ENCODE data around the gene KRTAP10-12. TPM values are rescaled to one million over a fixed set of nuclear protein-coding genes. Genes with fewer than 3 reads are reported as not detected.
A peak's percentile ranks its signal among the peaks of the same experiment; 100 is the strongest.

Gene KRTAP10-12
- total and polyA plus RNA-seq, 2 of the 13 experiments (the other 11 are each of a cell fraction or from before 2014, with no cell fraction given): not detected

DNA sequence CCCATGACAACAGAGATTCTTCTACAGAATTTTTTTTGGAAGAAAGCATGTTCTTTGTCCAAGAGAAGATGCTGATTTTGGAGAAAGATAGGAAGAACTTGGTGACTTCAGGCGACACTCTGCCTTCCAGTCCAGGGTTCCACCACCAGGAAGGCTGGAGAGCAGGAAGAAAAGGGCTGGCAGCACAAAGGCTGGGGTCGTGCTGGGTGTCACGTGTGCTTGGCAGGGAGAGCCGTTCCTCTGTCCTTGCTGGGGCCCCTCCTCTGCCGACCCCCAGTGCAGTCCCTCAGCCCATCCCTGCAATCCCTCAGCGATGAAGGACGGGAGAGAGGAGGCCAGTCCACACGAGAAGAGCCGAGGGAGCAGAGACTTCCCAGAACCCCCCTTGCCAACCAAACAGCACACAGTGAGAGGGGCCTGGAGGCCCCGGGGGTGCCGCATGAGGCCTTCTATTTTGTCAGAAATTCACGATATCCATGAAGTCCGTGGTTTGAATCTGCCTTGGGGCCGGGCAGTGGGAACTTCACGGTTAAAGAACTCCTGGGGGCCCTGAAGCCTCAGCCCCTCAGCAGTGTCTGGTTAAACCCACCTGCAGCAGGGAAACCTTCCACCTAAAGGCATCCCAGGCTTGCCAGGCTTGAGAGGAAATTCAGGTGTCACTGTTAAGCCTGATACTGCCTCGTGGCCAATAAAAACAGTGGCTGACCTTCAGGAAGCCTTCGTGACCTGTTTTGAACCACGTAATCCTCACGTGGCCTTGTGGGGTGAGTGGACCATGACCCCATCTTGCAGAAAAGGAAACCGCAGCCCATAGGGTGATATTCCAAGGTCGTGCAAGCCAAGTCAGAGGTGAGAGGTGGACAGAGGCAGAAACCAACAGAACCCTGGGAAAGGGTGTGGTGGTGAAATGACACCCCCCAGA is 3.4 kb downstream of the KRTAP10-12 start (continued):
- peak; percentile 83 for TF ChIP-seq NR2C2 (CRISPR knock-in tag; IDR thresholded peaks at IDR 0.05; ENCODE audit: borderline replicate concordance)
- no peak for TF ChIP-seq ZNF841 (CRISPR knock-in tag; IDR thresholded peaks at IDR 0.05; ENCODE audit: borderline replicate concordance)
- no peak for TF ChIP-seq SKI (IDR thresholded peaks at IDR 0.05; ENCODE audit: partially characterized antibody)
- no peak for TF ChIP-seq HMGA1 (CRISPR knock-in tag; conservative IDR thresholded peaks at IDR 0.05)
- peak; percentile 46; the same call in 1 of the 2 replicates for TF ChIP-seq CEBPG (CRISPR knock-in tag; IDR thresholded peaks at IDR 0.05)
- TF ChIP-seq ZNF496 (CRISPR knock-in tag; IDR thresholded peaks at IDR 0.05; ENCODE audit: insufficient replicate concordance): no peak
- 0 out of 2 replicates have a peak, but pooled peaks have one; percentile 46 for TF ChIP-seq SMAD1 (CRISPR knock-in tag; IDR thresholded peaks at IDR 0.05; ENCODE audit: borderline replicate concordance, low read depth)
- no peak for TF ChIP-seq PHB2 (IDR thresholded peaks at IDR 0.05; ENCODE audit: partially characterized antibody)
- peak; percentile 99 for TF ChIP-seq ARNTL (CRISPR knock-in tag; IDR thresholded peaks at IDR 0.05)
- TF ChIP-seq, protein P1, sequence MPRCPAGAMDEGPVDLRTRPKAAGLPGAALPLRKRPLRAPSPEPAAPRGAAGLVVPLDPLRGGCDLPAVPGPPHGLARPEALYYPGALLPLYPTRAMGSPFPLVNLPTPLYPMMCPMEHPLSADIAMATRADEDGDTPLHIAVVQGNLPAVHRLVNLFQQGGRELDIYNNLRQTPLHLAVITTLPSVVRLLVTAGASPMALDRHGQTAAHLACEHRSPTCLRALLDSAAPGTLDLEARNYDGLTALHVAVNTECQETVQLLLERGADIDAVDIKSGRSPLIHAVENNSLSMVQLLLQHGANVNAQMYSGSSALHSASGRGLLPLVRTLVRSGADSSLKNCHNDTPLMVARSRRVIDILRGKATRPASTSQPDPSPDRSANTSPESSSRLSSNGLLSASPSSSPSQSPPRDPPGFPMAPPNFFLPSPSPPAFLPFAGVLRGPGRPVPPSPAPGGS (CRISPR knock-in tag; IDR thresholded peaks at IDR 0.05): peak; percentile 27; the same call in 1 of the 2 replicates
- peak; percentile 96 for TF ChIP-seq MED1 (CRISPR knock-in tag; IDR thresholded peaks at IDR 0.05)
- TF ChIP-seq TRIM24 (CRISPR knock-in tag; IDR thresholded peaks at IDR 0.05): no peak
- TF ChIP-seq, protein P2, sequence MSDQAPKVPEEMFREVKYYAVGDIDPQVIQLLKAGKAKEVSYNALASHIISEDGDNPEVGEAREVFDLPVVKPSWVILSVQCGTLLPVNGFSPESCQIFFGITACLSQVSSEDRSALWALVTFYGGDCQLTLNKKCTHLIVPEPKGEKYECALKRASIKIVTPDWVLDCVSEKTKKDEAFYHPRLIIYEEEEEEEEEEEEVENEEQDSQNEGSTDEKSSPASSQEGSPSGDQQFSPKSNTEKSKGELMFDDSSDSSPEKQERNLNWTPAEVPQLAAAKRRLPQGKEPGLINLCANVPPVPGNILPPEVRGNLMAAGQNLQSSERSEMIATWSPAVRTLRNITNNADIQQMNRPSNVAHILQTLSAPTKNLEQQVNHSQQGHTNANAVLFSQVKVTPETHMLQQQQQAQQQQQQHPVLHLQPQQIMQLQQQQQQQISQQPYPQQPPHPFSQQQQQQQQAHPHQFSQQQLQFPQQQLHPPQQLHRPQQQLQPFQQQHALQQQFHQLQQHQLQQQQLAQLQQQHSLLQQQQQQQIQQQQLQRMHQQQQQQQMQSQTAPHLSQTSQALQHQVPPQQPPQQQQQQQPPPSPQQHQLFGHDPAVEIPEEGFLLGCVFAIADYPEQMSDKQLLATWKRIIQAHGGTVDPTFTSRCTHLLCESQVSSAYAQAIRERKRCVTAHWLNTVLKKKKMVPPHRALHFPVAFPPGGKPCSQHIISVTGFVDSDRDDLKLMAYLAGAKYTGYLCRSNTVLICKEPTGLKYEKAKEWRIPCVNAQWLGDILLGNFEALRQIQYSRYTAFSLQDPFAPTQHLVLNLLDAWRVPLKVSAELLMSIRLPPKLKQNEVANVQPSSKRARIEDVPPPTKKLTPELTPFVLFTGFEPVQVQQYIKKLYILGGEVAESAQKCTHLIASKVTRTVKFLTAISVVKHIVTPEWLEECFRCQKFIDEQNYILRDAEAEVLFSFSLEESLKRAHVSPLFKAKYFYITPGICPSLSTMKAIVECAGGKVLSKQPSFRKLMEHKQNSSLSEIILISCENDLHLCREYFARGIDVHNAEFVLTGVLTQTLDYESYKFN (CRISPR knock-in tag; conservative IDR thresholded peaks at IDR 0.05): peak; percentile 86
- TF ChIP-seq, protein P3, sequence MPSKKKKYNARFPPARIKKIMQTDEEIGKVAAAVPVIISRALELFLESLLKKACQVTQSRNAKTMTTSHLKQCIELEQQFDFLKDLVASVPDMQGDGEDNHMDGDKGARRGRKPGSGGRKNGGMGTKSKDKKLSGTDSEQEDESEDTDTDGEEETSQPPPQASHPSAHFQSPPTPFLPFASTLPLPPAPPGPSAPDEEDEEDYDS (CRISPR knock-in tag; IDR thresholded peaks at IDR 0.05): peak; percentile 54; the same call in 1 of the 2 replicates
- TF ChIP-seq, protein P4, sequence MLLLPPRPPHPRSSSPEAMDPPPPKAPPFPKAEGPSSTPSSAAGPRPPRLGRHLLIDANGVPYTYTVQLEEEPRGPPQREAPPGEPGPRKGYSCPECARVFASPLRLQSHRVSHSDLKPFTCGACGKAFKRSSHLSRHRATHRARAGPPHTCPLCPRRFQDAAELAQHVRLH (CRISPR knock-in tag; IDR thresholded peaks at IDR 0.05; ENCODE audit: borderline replicate concordance, low read depth): peak; percentile 66; the same call in 1 of the 2 replicates
- TF ChIP-seq ZNF274 (CRISPR knock-in tag; IDR thresholded peaks at IDR 0.05): 0 out of 2 replicates have a peak, but pooled peaks have one; percentile 36
- TF ChIP-seq, protein P5, sequence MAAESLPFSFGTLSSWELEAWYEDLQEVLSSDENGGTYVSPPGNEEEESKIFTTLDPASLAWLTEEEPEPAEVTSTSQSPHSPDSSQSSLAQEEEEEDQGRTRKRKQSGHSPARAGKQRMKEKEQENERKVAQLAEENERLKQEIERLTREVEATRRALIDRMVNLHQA (CRISPR knock-in tag; IDR thresholded peaks at IDR 0.05): no peak
- TF ChIP-seq, protein P6, sequence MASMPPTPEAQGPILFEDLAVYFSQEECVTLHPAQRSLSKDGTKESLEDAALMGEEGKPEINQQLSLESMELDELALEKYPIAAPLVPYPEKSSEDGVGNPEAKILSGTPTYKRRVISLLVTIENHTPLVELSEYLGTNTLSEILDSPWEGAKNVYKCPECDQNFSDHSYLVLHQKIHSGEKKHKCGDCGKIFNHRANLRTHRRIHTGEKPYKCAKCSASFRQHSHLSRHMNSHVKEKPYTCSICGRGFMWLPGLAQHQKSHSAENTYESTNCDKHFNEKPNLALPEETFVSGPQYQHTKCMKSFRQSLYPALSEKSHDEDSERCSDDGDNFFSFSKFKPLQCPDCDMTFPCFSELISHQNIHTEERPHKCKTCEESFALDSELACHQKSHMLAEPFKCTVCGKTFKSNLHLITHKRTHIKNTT (CRISPR knock-in tag; IDR thresholded peaks at IDR 0.05): no peak
- TF ChIP-seq ZFP37 (CRISPR knock-in tag; IDR thresholded peaks at IDR 0.05; ENCODE audit: borderline replicate concordance): peak; percentile 43; the same call in 1 of the 2 replicates
- TF ChIP-seq CREM (IDR thresholded peaks at IDR 0.05): peak; percentile 53; the same call in 1 of the 2 replicates
- no peak for TF ChIP-seq CREM (CRISPR knock-in tag; IDR thresholded peaks at IDR 0.05)
- no peak for TF ChIP-seq MYNN (CRISPR knock-in tag; IDR thresholded peaks at IDR 0.05; ENCODE audit: low read depth)
- TF ChIP-seq CENPX (CRISPR knock-in tag; IDR thresholded peaks at IDR 0.05): no peak
